Skeletal muscle tissue (tissue), 4 donors: Measurements from ENCODE around the gene MBLAC1. TPM values are rescaled to one million over a fixed set of nuclear protein-coding genes. Genes with fewer than 3 reads are reported as not detected.
"Not testable (repeated sequence)": the region's sequence is repeated elsewhere in the genome, so short reads cannot be mapped to it uniquely, and the experiment has no call there.

Experiments
- H3K27ac ChIP-seq: one replicate; pipeline ENCODE4 v1.7.0; 2013; ENCODE audit warnings: mild to moderate bottlenecking, low read depth, low read length, inconsistent platforms
- H3K27me3 ChIP-seq, 3 donors: one replicate each; pipeline ENCODE4 v1.7.0; 2013; ENCODE audit warnings: low read length in 3 of 3; ENCODE audit not compliant: control insufficient read depth in 3 of 3, insufficient read depth in 3 of 3
- H3K36me3 ChIP-seq, 3 donors: one replicate each; pipeline ENCODE4 v1.7.0; 2013; ENCODE audit warnings: low read length in 3 of 3; ENCODE audit not compliant: control insufficient read depth in 3 of 3, insufficient read depth in 3 of 3
- H3K4me1 ChIP-seq, 3 donors: one replicate each; pipeline ENCODE4 v1.7.0; 2013; ENCODE audit warnings: low read length in 3 of 3, mild to moderate bottlenecking in 3 of 3; ENCODE audit not compliant: control insufficient read depth in 3 of 3, insufficient read depth in 3 of 3
- H3K4me3 ChIP-seq, 3 donors: one replicate each; pipeline ENCODE4 v1.7.0; 2013; ENCODE audit warnings: low read length in 3 of 3
- H3K9ac ChIP-seq, 3 donors: one replicate each; pipeline ENCODE4 v1.7.0; 2013; ENCODE audit warnings: low read length in 3 of 3, mild to moderate bottlenecking in 3 of 3, moderate library complexity in 2 of 3, low read depth in 1 of 3
- H3K9me3 ChIP-seq, 3 donors: one replicate each; pipeline ENCODE4 v1.7.0; 2013; ENCODE audit warnings: low read length in 3 of 3; ENCODE audit not compliant: control insufficient read depth in 3 of 3
- total RNA-seq: library from RNA; depleted of rRNA; stranded (reverse); fragments of >200 nt; gene quantifications from one replicate; pipeline ENCODE4 v1.2.3, GENCODE V29; 2014
- donor health status: Osteomylitis.

MBLAC1 gene
- total RNA-seq, 1 donor from 2014 or later = 1.0 TPM

- Histone ChIP-seq H3K9ac (peak overlapping the region in 1 of 3 donors; percentile 91), H3K4me3 (peak overlapping the region in 2 of 3 donors; percentile 86 to 98), H3K27me3 (no peaks in the 10 kb centered on the region), H3K36me3 (peaks cover 0 to 4% (median 3%) of the 10 kb centered on the region in 3 donors), H3K27ac (no peak overlapping the region), H3K9me3 (no peaks in the 10 kb centered on the region), H3K4me1 (peaks cover 19 to 41% (median 25%) of the 10 kb centered on the region in 3 donors)
Observed at GRCh38 chr7:100120733-100121036, 6.1 kb upstream of the MBLAC1 start.

- H3K4me3 ChIP-seq = no peak overlapping the region
- no peak overlapping the region for H3K9ac ChIP-seq
- H3K4me1 ChIP-seq = peaks cover 26 to 49% (median 31%) of the 10 kb centered on the region in 3 donors
- no peak overlapping the region for H3K27ac ChIP-seq
- H3K27me3 ChIP-seq = no peaks in the 10 kb centered on the region
- H3K36me3 ChIP-seq = peaks cover 0 to 4% (median 3%) of the 10 kb centered on the region in 3 donors
- no peaks in the 10 kb centered on the region for H3K9me3 ChIP-seq
Observed at GRCh38 chr7:100122067-100122466, 4.7 kb upstream of the MBLAC1 start.

- no peaks in the 10 kb centered on the region for H3K27me3 ChIP-seq
- peaks cover 0 to 4% (median 3%) of the 10 kb centered on the region in 3 donors for H3K36me3 ChIP-seq
- no peak overlapping the region for H3K4me3 ChIP-seq
- H3K4me1 ChIP-seq = peaks cover 26 to 54% (median 31%) of the 10 kb centered on the region in 3 donors
- no peak overlapping the region for H3K27ac ChIP-seq
- H3K9me3 ChIP-seq = no peaks in the 10 kb centered on the region
- no peak overlapping the region for H3K9ac ChIP-seq
Observed at GRCh38 chr7:100122568-100122967, 4.2 kb upstream of the MBLAC1 start.

- Histone ChIP-seq H3K36me3 (peaks cover 0 to 4% (median 3%) of the 10 kb centered on the region in 3 donors), H3K27ac (no peak overlapping the region), H3K4me1 (peaks cover 27 to 53% (median 29%) of the 10 kb centered on the region in 3 donors)
Observed at GRCh38 chr7:100124301-100125230, 2.2 kb upstream of the MBLAC1 start.

GRCh38 chr7:100126239-100126930, 382 bp upstream of the MBLAC1 start:
- Histone ChIP-seq H3K9ac (peak overlapping the region; percentile 85 to 97 (median 94)), H3K36me3 (peaks cover 0 to 4% (median 3%) of the 10 kb centered on the region in 3 donors), H3K27ac (peak overlapping the region; percentile 96), H3K27me3 (no peaks in the 10 kb centered on the region), H3K9me3 (no peaks in the 10 kb centered on the region), H3K4me1 (peaks cover 16 to 40% (median 19%) of the 10 kb centered on the region in 3 donors), H3K4me3 (peak overlapping the region; percentile 93 to 98 (median 97))

More at GRCh38 chr7:100124301-100125230, 2.2 kb upstream of the MBLAC1 start:
- H3K27me3 ChIP-seq = no peaks in the 10 kb centered on the region
- H3K4me3 ChIP-seq = peak overlapping the region in 1 of 3 donors; percentile 41
- no peak overlapping the region for H3K9ac ChIP-seq
- no peaks in the 10 kb centered on the region for H3K9me3 ChIP-seq

- Histone ChIP-seq H3K9ac (peak overlapping the region; percentile 85 to 97 (median 94)), H3K4me1 (peaks cover 18 to 34% (median 19%) of the 10 kb centered on the region in 3 donors), H3K4me3 (peak overlapping the region; percentile 93 to 98 (median 97)), H3K9me3 (no peaks in the 10 kb centered on the region), H3K27me3 (peaks cover 0 to 4% (median 0%) of the 10 kb centered on the region in 3 donors), H3K36me3 (peaks cover 0 to 3% (median 0%) of the 10 kb centered on the region in 3 donors), H3K27ac (peak overlapping the region; percentile 96)
Observed at GRCh38 chr7:100127866-100128636, 1.3 kb downstream of the MBLAC1 start.

GRCh38 chr7:100128637-100128963, 1.8 kb downstream of the MBLAC1 start:
- Histone ChIP-seq H3K4me3 (no peak overlapping the region), H3K27me3 (peaks cover 0 to 4% (median 0%) of the 10 kb centered on the region in 3 donors), H3K27ac (no peak overlapping the region), H3K36me3 (peaks cover 0 to 3% (median 0%) of the 10 kb centered on the region in 3 donors), H3K4me1 (peaks cover 18 to 34% (median 19%) of the 10 kb centered on the region in 3 donors), H3K9me3 (no peaks in the 10 kb centered on the region), H3K9ac (peak overlapping the region in 2 of 3 donors; percentile 46 to 97)

- peaks cover 18 to 27% (median 19%) of the 10 kb centered on the region in 3 donors for H3K4me1 ChIP-seq
- not testable (repeated sequence) for H3K9me3 ChIP-seq, H3K36me3 ChIP-seq, H3K9ac ChIP-seq, H3K27me3 ChIP-seq, H3K4me3 ChIP-seq, H3K27ac ChIP-seq
Observed at GRCh38 chr7:100130220-100130607, 3.4 kb downstream of the MBLAC1 start.

GRCh38 chr7:100130608-100131453, 4.1 kb downstream of the MBLAC1 start:
- Histone ChIP-seq H3K9me3 (no peaks in the 10 kb centered on the region), H3K9ac (peak overlapping the region in 1 of 3 donors; percentile 54), H3K4me3 (peak overlapping the region in 1 of 3 donors; percentile 33), H3K27ac (no peak overlapping the region), H3K36me3 (no peaks in the 10 kb centered on the region), H3K27me3 (peaks cover 0 to 8% (median 0%) of the 10 kb centered on the region in 3 donors), H3K4me1 (peaks cover 14 to 23% (median 16%) of the 10 kb centered on the region in 3 donors)
